Measurements from ENCODE around the gene RGS10.
A peak's percentile ranks its signal among the peaks of the same experiment; 100 is the strongest.
"Not testable (repeated sequence)": the region's sequence is repeated elsewhere in the genome, so short reads cannot be mapped to it uniquely, and the experiment has no call there.

RGS10 gene

GRCh38 chr10:119473771-119474170 is 68.7 kb downstream of the RGS10 start:
- no peak for FAIRE-seq
- no peak for DNase-seq (ENCODE audit: insufficient read length, low spot score)

GRCh38 chr10:119470920-119471702 is 71.4 kb downstream of the RGS10 start:
- DNase-seq (ENCODE audit: insufficient read length, low spot score) (no peak), FAIRE-seq (no peak)

- DNase-seq (ENCODE audit: insufficient read length, low spot score): no peak
- no peak for FAIRE-seq
These were observed 72.7 kb downstream of the RGS10 start for GRCh38 chr10:119469846-119470245.

GRCh38 chr10:119469325-119469707 is 73.2 kb downstream of the RGS10 start:
- FAIRE-seq: no peak

GRCh38 chr10:119468542-119469324 is 73.8 kb downstream of the RGS10 start:
- FAIRE-seq (no peak), DNase-seq (ENCODE audit: insufficient read length, low spot score) (no peak)

More at GRCh38 chr10:119469325-119469707, 73.2 kb downstream of the RGS10 start:
- DNase-seq (ENCODE audit: insufficient read length, low spot score): no peak

GRCh38 chr10:119466655-119467054 is 75.9 kb downstream of the RGS10 start:
- no peak for FAIRE-seq
- no peak for DNase-seq (ENCODE audit: insufficient read length, low spot score)

- no peak for FAIRE-seq
- no peak for DNase-seq (ENCODE audit: insufficient read length, low spot score)
These were observed 76.4 kb downstream of the RGS10 start for GRCh38 chr10:119466076-119466475.

GRCh38 chr10:119465085-119465484 is 77.4 kb downstream of the RGS10 start:
- FAIRE-seq (no peak), DNase-seq (ENCODE audit: insufficient read length, low spot score) (no peak)

GRCh38 chr10:119463195-119463594 is 79.3 kb downstream of the RGS10 start:
- DNase-seq (ENCODE audit: insufficient read length, low spot score); FAIRE-seq: not testable (repeated sequence)

DNA sequence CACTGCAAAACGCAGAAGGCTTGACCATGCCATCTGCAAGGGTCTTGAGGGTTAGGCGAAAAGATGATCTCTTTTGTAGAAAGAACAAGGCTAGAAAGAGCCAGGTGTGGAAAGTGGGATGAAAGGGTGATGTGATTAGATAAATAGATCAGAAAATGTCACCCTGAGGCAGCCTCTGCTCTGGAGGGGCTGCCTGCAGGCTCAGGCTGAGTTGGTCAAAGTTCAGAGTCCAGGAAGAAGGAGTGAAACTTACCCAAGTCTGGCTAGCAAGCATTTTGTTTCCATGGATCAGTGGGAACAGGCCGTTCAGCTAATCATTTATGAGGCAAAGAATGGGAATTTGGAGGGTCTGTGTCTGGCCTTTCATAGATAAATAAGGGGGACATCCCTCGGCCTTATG is 79.7 kb downstream of the RGS10 start:
- FAIRE-seq (peak; percentile 8), DNase-seq (ENCODE audit: insufficient read length, low spot score) (no peak)

DNA sequence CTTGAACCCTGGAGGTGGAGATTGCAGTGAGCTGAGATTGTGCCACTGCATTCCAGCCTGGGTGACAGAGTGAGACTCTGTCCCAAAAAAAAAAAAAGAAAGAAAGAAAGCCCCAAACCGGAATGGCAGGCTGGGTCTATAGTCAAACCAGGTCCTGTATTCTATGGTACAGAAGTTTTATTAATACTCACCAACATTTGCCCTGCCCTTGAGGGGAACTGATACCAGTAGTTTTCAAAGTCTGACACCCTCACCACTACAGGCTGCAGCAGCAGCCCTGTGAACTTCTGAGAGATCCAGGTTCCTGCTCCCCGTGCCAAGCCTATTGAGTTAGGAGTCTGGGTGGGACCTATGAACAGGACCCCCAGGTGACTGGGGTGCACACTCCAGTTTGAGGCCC is 80.6 kb downstream of the RGS10 start:
- FAIRE-seq: no peak
- no peak for DNase-seq (ENCODE audit: insufficient read length, low spot score)

DNA sequence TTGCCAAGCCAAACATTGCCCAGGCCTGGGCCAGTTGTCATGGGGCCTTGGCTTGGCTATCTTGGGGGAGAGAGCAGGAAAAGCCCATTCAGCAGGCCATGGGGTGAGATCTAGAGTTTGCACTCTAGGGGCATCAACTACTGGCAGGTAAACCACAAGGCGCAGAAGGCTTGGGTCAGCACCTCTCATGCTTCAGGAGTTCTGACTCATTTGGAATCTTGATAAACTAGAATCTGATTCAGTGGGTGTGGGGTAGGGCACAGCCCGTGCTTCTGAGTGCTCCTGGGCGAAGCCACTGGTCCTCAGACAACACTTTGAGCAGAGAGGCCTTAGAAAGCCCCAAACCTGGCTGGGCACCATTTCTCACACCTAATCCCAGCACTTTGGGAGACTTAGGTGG is 81.1 kb downstream of the RGS10 start:
- FAIRE-seq (no peak), DNase-seq (ENCODE audit: insufficient read length, low spot score) (no peak)

GRCh38 chr10:119460369-119461195 is 81.9 kb downstream of the RGS10 start:
- FAIRE-seq (no peak), DNase-seq (ENCODE audit: insufficient read length, low spot score) (no peak)

GRCh38 chr10:119459681-119460340 is 82.7 kb downstream of the RGS10 start:
- no peak for FAIRE-seq
- DNase-seq (ENCODE audit: insufficient read length, low spot score): no peak

DNA sequence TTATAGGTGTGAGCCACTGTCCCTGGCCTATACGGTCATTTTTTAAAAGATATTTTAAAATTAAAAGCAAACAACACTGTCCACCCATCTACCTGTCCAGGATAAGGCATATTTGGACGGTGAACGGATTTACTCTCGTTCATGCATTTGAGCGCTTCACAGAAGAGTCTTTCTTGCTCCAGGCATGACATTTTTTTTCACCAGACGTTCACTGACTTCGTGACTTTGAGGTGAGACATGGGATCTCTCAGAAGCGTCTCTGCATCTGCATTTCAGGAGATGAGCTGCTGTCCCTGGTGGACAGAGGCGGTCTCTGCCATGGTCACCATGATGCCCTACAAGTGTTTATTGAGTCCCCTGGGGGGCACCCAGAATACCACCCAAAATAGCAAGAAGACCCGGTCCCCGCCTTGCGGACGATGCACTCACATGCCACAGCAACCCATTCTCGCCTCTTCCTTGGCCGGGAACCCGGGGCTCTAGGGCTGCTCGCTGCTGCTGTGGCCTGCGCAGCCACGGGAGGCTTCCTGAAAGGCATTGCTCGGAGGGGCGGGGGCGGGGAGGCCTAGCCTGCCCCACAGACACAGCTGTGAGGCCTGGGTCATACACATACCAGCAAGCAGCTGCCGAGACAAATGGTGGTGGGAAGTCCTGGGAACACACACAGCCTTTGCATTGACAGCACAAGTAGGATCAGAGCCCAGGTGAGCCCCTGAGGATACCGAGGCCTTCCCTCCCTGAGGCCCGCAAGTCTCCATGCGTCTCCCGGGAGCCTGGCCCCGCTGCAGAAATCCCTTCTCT is 84.4 kb downstream of the RGS10 start:
- FAIRE-seq (no peak), DNase-seq (ENCODE audit: insufficient read length, low spot score) (no peak)

- FAIRE-seq: no peak
These were observed 86.1 kb downstream of the RGS10 start for GRCh38 chr10:119456435-119456810.

DNA sequence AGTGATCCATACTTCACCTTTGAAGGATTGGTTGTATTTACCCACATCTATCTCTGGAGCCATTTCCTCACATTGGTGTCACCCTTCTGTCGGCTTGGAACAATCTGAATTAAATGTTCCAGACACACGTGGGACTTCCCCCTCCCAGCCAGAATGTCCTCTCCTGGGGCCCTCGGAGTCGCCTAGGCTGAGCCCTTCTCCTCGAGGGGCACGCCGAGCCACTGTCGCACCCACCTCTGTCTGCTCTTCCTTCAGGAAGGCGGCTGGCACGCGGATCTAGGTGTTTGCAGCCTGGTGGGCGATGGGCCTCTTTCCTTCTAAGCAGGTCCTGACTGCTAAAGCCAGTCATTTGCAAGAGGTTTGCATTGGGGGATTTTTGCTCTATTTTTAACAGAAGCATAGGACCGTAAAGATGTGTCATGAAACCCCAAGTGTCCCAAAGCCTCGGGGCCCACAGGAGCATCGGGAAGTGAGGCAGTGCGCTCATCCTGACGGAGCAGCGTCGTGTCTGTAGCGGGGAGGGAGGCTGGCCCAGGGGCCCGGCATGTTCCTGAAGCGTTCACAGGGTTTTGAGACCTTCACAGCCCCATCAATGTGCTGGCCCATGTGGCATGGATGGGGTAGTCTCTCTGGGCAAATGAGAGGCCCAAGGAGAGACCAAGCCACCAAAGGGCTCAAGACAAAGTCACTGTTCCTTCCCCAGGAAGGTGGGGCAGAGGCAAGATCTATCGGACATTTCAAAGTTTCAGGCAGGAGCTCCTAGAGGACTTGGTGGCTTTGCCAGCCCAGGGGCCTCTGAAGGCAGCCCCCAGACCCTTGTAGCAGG is 86.7 kb downstream of the RGS10 start:
- FAIRE-seq (no peak), DNase-seq (ENCODE audit: insufficient read length, low spot score) (no peak)

More at GRCh38 chr10:119456435-119456810, 86.1 kb downstream of the RGS10 start:
- DNase-seq (ENCODE audit: insufficient read length, low spot score): no peak

DNA sequence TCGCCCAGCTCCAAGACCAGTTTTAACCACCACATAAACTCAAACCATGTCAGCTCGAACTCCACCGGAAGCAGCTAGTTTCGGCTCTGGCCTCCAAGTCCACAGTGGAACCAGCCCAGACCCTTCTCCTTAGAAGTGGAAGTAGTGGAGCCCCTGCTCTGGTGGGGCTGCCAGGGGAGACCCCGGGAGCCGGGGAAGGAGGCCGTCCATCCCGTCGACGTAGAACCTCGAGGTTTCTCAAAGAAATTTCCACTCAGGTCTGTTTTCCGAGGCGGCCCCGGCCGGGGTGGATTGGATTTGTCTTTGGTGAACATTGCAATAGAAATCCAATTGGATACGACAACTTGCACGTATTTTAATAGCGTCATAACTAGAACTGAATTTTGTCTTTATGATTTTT is 87.5 kb downstream of the RGS10 start:
- no peak for DNase-seq (ENCODE audit: insufficient read length, low spot score)
- FAIRE-seq: no peak

DNA sequence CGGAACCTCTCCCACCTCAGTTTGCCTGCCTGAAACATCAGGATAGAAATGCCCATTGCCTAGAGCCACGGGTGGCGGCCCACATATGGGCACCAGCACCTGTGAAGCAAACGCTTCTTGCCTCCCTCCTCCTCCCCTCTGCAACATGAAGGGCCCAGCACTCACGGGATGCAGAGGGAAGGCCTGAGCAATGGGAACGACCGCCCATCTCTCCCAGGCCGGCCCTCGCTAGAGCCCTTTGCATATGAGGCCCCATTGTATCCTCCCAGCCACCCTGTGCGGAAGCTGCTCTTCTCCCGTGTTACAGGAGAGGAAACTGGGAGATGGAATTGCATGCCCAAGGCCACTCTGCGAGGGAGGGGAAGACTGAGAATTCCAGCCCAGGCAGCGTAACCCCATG is 88.2 kb downstream of the RGS10 start:
- DNase-seq (ENCODE audit: insufficient read length, low spot score) (no peak), FAIRE-seq (no peak)
